ENCODE data around the gene QSOX1. TPM values are rescaled to one million over a fixed set of nuclear protein-coding genes. Genes with fewer than 3 reads are reported as not detected.

Gene QSOX1
- total and polyA plus RNA-seq, 9 of the 15 experiments (the other 6 are each of a cell fraction or from before 2014, with no cell fraction given) = 4.0 to 53.1 (median 15.0) TPM

DNA sequence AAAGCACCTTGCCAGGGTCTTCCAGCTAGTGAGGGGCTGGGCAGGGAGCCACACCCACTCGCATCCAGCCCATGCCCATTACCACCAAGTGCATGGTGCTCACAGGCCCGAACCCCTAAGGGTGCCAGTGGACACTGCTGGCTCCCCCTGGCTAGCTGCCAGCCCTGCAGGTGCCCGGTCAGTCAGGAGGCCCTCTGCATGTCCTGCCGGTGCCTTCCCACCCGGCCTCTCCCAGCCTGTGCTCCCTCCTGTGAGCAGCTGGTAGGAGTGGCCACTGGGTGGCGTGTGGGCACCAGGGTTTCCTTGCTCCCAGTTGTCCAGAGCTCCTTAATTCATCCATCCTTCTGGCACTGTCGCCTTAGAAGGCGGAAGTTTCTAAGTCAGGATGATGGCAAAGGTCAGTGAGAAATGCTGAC, 33.4 kb downstream of the QSOX1 start:
- H2AFZ ChIP-seq (ENCODE audit: low read depth, low read length) = no peak overlapping the region
- ChIA-PET POLR2A (interaction anchor here (0.5 to 1.7 kb wide), 9 partner anchors 9 to 370 kb away, joined by 3 to 11 read pairs (median 3); partner anchors contain the start of gene ACBD6), CTCF (ENCODE audit: low intra/inter-chr PET ratio) (interaction anchor here (1.3 to 3.9 kb wide), 4 partner anchors 227 to 1237 kb away, joined by 7 to 18 read pairs (median 9); no protein-coding TSS in a partner anchor)
- H3K4me2 ChIP-seq (ENCODE audit: insufficient read depth, low read length) = no peak overlapping the region
- H3K9me1 ChIP-seq (ENCODE audit: control insufficient read depth, insufficient read depth, low read length) = no peaks in the 10 kb centered on the region
- H3K79me2 ChIP-seq (ENCODE audit: control insufficient read depth, insufficient read depth, low read length) = no peaks in the 10 kb centered on the region
- H3K4me1 ChIP-seq (replicated peaks in 1 of 2; ENCODE audit: control insufficient read depth in 2 of 2, insufficient read depth in 2 of 2, low read length in 2 of 2) = peaks cover 0 to 16% of the 10 kb centered on the region in 2 experiments; a peak in 3 of 5 replicates
- 19% methylated on average over 8 of the region's 8 CpGs for WGBS (ENCODE audit: insufficient coverage, low coverage, missing lambda C conversion rate)
- no peak overlapping the region for H3K9ac ChIP-seq (ENCODE audit: insufficient read depth in 1 of 2, low read depth in 2 of 2, low read length in 2 of 2)
- BruUV-seq (replicated peaks) = no TSS peak
- H3K4me3 ChIP-seq = no peak overlapping the region
- in situ Hi-C loops (cut with MboI) = loop anchor here (5.0 to 10.0 kb wide), 3 partner anchors 59 to 297 kb away; no protein-coding TSS in a partner anchor
- H3K27ac ChIP-seq (ENCODE audit: extremely low read depth, low read depth, low read length) = no peak overlapping the region
- DNase-seq (ENCODE audit: extremely low read depth in 1 of 4, low spot score in 3 of 4) = peak; percentile 68 to 77 (median 74)
- peak; percentile 76 for FAIRE-seq
- peak; percentile 90 for ATAC-seq
- H3K27me3 ChIP-seq (ENCODE audit: control insufficient read depth in 2 of 2, insufficient read depth in 2 of 2, low read length in 2 of 2) = no peaks in the 10 kb centered on the region
- no peaks in the 10 kb centered on the region for H3K9me3 ChIP-seq (replicated peaks; ENCODE audit: control insufficient read depth, insufficient read depth, low read depth, low read length)
- H4K20me1 ChIP-seq (replicated peaks; ENCODE audit: control insufficient read depth, insufficient read depth, low read length) = no peaks in the 10 kb centered on the region; the same call in 1 of the 2 replicates
- intact Hi-C loops (cut with micrococcal nuclease) = loop anchor here (1.0 to 5.0 kb wide), 5 partner anchors 55 to 291 kb away; no protein-coding TSS in a partner anchor
- peaks cover 3% of the 10 kb centered on the region; the same call in 2 of the 3 replicates for H3K36me3 ChIP-seq (ENCODE audit: control insufficient read depth, insufficient read depth, low read length)
- TF ChIP-seq ZNF431 (CRISPR knock-in tag; IDR thresholded peaks at IDR 0.05) = no peak
- TF ChIP-seq ZNF124 (CRISPR knock-in tag; IDR thresholded peaks at IDR 0.05) = no peak
- TF ChIP-seq NR4A1 (CRISPR knock-in tag; IDR thresholded peaks at IDR 0.05) = no peak
- TF ChIP-seq NR4A1 (tag; IDR thresholded peaks at IDR 0.05) = no peak
- TF ChIP-seq ZNF584 (CRISPR knock-in tag; IDR thresholded peaks at IDR 0.05; ENCODE audit: low read depth) = no peak
- 0 out of 4 replicates have a peak, but pooled peaks of 1 of the 2 experiments have one; percentile 9 for TF ChIP-seq MAZ (CRISPR knock-in tag; conservative IDR thresholded peaks at IDR 0.05 in 1 of 2, IDR thresholded peaks at IDR 0.05 in 1 of 2)
- TF ChIP-seq TOE1 (IDR thresholded peaks at IDR 0.05; ENCODE audit: borderline replicate concordance) = no peak
- 0 out of 2 replicates have a peak, but pooled peaks have one; percentile 22 for TF ChIP-seq TOE1 (CRISPR knock-in tag; IDR thresholded peaks at IDR 0.05; ENCODE audit: borderline replicate concordance, low read depth)
- TF ChIP-seq HDAC3 (IDR thresholded peaks at IDR 0.05; ENCODE audit: borderline replicate concordance, partially characterized antibody) = no peak
- TF ChIP-seq, protein P1, sequence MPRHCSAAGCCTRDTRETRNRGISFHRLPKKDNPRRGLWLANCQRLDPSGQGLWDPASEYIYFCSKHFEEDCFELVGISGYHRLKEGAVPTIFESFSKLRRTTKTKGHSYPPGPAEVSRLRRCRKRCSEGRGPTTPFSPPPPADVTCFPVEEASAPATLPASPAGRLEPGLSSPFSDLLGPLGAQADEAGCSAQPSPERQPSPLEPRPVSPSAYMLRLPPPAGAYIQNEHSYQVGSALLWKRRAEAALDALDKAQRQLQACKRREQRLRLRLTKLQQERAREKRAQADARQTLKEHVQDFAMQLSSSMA (CRISPR knock-in tag; IDR thresholded peaks at IDR 0.05) = no peak
- no peak for TF ChIP-seq SETDB1 (IDR thresholded peaks at IDR 0.05; ENCODE audit: low read length)
- no peak for TF ChIP-seq ZZZ3 (IDR thresholded peaks at IDR 0.05)
- no peak for TF ChIP-seq KAT8 (IDR thresholded peaks at IDR 0.05; ENCODE audit: low read depth)
- TF ChIP-seq ZNF77 (CRISPR knock-in tag; IDR thresholded peaks at IDR 0.05) = no peak
- peak; percentile 63 to 82 for TF ChIP-seq RAD21 (CRISPR knock-in tag; conservative IDR thresholded peaks at IDR 0.05 in 1 of 2, IDR thresholded peaks at IDR 0.05 in 1 of 2)
- no peak for TF ChIP-seq LCOR (CRISPR knock-in tag; IDR thresholded peaks at IDR 0.05)
- TF ChIP-seq ZNF561 (CRISPR knock-in tag; conservative IDR thresholded peaks at IDR 0.05) = no peak
- no peak for TF ChIP-seq CXXC5 (CRISPR knock-in tag; IDR thresholded peaks at IDR 0.05)
- no peak for TF ChIP-seq MCM2 (IDR thresholded peaks at IDR 0.05; ENCODE audit: low read depth)
- TF ChIP-seq BRF2 (IDR thresholded peaks at IDR 0.05; ENCODE audit: borderline replicate concordance, insufficient read depth, insufficient read length) = no peak
- TF ChIP-seq DEAF1 (CRISPR knock-in tag; IDR thresholded peaks at IDR 0.05) = peak; percentile 43

Data from K562 (cell line).